Right cardiac atrium (tissue), 5 donors: ENCODE results near the gene TERB2. TPM values are rescaled to one million over a fixed set of nuclear protein-coding genes. Genes with fewer than 3 reads are reported as not detected.
"Not testable (repeated sequence)": the region's sequence is repeated elsewhere in the genome, so short reads cannot be mapped to it uniquely, and the experiment has no call there.

Experiments used
- ATAC-seq, 2 donors: fragments of 200-7000 bp; cut with Tn5 transposase; one replicate each; pipeline versions ENCODE4 v1.8.0 to v1.9.1; 2020; ENCODE audit warnings: moderate library complexity in 2 of 2, mild to moderate bottlenecking in 1 of 2
- DNase-seq, 3 donors: peaks; one replicate each; pipeline ENCODE4 v3.0.0-alpha.2; 2020
- H3K27ac ChIP-seq: one replicate; pipeline ENCODE4 v1.5.1; 2013; ENCODE audit warnings: mild to moderate bottlenecking, low read length, control low read depth, moderate library complexity
- H3K27me3 ChIP-seq: one replicate; pipeline ENCODE4 v1.6.1; 2013; ENCODE audit not compliant: control insufficient read depth, insufficient read depth
- H3K4me1 ChIP-seq: one replicate; pipeline ENCODE4 v1.6.1; 2013; ENCODE audit warnings: low read length; ENCODE audit not compliant: control insufficient read depth, insufficient read depth
- H3K4me3 ChIP-seq: one replicate; pipeline ENCODE4 v1.5.1; 2013; ENCODE audit warnings: low read length, control low read depth
- H3K9me3 ChIP-seq: one replicate; pipeline ENCODE4 v1.6.1; 2013; ENCODE audit warnings: low read length; ENCODE audit not compliant: control insufficient read depth
- WGBS: extraction: QIAGEN DNeasy Blood & Tissue Kit; methylation state at CpG from one replicate; pipeline ENCODE4 v1.1.7; 2013; 5-methylcytosine and 5-hydroxymethylcytosine counted together
- intact Hi-C, 4 donors: fragments of 100-400 bp; cut with DNase I; formaldehyde crosslinking; loops; one replicate each; pipeline versions ENCODE4 v1.11.0 to v1.14.0; 2022 to 2023
- polyA plus RNA-seq: library from polyadenylated mRNA; stranded (reverse); fragments of 200-250 nt; gene quantifications from one replicate; pipeline ENCODE4 v1.2.3, GENCODE V29; 2013
- total RNA-seq, 4 donors: library from RNA; stranded (reverse); fragmentation: NEBNext Ultra II Directional; extraction: Animal tissue kit (Norgen Biotek cat#: 25700); gene quantifications; one replicate each; pipeline ENCODE4 v1.2.1, GENCODE V29; 2021
- donor health status: healthy with polysubstance abuse.
- donor health status: DM: no; HTN: yes; CAD: no.
- donor health status: DM: no; HTN: no; CAD: no.
- donor health status: DM: no; HTN: yes; CAD: no; lungs with severe emphysema.
- donor health status: DM: yes; HTN: yes; CAD: no.

The TERB2 gene
- total and polyA plus RNA-seq, 5 donors, result not detected

DNA sequence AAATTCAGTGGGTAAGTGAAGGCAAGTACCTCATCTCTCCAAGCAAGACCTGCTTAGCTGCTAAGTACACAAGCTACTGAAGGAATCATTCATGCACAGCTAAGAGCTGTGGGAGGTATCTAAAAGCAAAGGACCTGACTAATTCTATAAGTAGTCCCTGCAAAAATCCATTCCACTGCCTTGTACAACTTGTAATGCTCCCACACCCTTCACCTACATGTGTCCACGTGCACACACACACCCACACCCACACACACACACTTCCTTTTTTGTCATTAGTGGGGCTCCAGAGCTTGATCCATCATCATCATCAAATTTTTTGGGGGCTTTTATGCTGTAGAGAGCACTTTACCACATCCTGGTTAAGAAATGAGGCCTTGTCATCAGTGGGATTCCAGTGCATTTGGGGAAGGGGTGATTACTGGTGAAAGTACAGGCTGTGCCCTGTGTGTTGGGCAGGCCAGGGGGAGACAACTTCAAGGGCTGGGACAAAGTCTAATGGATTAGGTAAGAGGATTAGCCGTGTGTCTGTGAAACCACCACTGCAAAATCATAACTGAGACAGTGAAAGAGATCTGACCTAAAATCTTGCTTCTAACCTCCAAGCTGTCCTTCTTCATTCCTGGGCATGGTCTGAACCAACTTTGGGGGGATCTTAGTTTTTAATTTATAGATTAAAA is 47.4 kb downstream of the TERB2 start:
- ATAC-seq, result not testable (repeated sequence)
- WGBS, result 72% methylated on average over 2 of the region's 2 CpGs

DNA sequence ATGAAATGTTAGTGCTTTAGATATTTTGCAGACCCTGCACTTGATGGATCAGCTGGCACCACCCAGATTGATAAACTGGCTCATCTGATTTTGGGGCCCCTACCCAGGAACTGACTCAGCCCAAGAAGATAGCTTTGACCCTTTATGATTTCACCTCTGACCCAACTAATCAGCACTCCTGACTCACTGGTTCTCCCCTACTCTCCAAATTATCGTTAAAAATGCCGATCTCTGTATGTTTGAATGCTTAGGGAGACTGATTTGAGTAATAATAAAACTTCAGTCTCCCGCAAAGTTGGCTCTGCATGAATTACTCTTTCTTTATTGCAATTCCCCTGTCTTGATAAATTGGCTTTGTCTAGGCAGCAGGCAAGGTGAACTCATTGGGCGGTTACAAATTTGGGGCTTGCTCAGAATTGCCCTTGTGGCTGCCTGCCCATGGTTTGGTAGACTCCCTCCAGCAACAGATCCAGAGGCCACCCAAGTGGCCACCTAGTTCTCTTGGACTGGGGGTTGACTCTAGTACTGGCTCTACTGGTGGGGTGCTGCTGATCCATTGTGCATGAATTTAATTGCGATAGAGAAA is 48.2 kb downstream of the TERB2 start:
- DNase-seq, H3K9me3 ChIP-seq, ATAC-seq, H3K4me3 ChIP-seq, H3K27me3 ChIP-seq, H3K27ac ChIP-seq, intact Hi-C loops, H3K4me1 ChIP-seq: not testable (repeated sequence)
- WGBS, result 85% methylated on average over 5 of the region's 5 CpGs

More for the DNA sequence above, 47.4 kb downstream of the TERB2 start:
- H3K27me3 ChIP-seq, H3K27ac ChIP-seq, intact Hi-C loops, DNase-seq, H3K4me3 ChIP-seq, H3K9me3 ChIP-seq, H3K4me1 ChIP-seq: not testable (repeated sequence)

DNA sequence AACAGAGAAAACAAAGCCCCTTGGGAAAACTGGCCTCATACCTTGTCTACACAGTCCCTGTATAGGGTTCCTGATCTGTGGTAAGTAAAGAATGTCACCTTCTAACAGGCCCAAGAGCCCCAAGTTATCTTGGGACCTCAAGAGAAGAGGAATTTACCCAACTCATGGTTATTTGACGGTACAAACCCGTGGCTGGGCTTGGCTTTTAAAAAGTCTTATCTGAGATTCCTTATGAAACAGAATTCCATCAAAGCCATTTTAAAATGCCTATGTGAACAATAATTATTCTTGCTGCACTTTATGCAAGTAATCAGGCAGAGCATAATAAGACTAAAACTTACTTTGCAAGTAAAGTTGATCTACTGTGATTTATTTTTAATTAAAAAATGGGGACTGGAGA is 52.6 kb downstream of the TERB2 start:
- no peak for DNase-seq
- ATAC-seq, result no peak
- WGBS, result 61% methylated on average over 2 of the region's 2 CpGs

DNA sequence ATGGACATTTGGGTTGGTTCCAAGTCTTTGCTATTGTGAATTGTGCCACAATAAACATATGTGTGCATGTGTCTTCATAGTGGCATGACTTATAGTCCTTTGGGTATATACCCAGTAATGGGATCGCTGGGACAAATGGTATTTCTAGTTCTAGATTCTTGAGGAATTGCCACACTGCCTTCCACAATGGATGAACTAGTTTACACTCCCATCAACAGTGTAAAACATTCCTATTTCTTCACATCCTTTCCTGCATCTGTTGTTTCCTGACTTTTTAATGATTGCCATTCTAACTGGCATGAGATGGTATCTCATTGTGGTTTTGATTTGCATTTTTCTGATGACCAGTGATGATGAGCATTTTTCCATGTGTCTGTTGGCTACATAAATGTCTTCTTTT is 58.6 kb downstream of the TERB2 start:
- H3K4me1 ChIP-seq, H3K27ac ChIP-seq, DNase-seq, H3K9me3 ChIP-seq, H3K27me3 ChIP-seq, H3K4me3 ChIP-seq, intact Hi-C loops, ATAC-seq: not testable (repeated sequence)
- WGBS, result 84% methylated on average over 1 of the region's 1 CpG

More for the DNA sequence above, 52.6 kb downstream of the TERB2 start:
- no peaks in the 10 kb centered on the region for H3K27me3 ChIP-seq
- no peak overlapping the region for H3K4me3 ChIP-seq
- no peaks in the 10 kb centered on the region for H3K4me1 ChIP-seq
- H3K27ac ChIP-seq, result no peak overlapping the region
- no peaks in the 10 kb centered on the region for H3K9me3 ChIP-seq
- intact Hi-C loops, result no loop called here

DNA sequence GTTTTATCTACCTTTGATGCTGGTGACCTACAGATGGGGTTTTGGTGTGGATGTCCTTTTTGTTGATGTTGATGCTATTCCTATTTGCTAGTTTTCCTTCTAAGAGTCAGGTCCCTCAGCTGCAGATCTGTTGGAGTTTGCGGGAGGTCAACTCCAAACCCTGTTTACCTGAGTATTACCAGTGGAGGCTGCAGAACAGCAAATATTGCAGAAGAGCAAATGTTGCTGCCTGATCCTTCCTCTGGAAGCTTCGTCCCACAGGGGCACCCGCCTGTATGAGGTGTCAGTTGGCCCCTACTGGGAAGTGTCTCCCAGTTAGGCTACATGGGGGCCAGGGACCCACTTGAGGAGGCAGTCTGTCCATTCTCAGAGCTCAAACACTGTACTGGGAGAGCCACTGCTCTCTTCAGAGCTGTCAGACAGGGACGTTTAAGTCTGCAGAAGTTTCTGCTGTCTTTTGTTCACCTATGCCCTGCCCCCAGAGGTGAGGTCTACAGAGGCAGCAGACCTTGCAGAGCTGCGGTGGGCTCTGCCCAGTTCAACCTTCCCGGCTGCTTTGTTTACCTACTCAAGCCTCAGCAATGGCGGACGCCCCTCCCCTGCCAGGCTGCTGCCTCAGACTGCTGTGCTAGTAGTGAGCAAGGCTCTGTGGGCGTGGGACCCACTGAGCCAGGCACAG is 63.9 kb downstream of the TERB2 start:
- intact Hi-C loops, result loop anchor here in 1 of 4 donors (10.0 kb wide), 1 partner anchor 46 kb away; no protein-coding TSS in a partner anchor
- not testable (repeated sequence) for H3K27ac ChIP-seq, H3K4me1 ChIP-seq, DNase-seq, H3K9me3 ChIP-seq, H3K4me3 ChIP-seq, H3K27me3 ChIP-seq, ATAC-seq
- WGBS, result 91% methylated on average over 9 of the region's 9 CpGs

DNA sequence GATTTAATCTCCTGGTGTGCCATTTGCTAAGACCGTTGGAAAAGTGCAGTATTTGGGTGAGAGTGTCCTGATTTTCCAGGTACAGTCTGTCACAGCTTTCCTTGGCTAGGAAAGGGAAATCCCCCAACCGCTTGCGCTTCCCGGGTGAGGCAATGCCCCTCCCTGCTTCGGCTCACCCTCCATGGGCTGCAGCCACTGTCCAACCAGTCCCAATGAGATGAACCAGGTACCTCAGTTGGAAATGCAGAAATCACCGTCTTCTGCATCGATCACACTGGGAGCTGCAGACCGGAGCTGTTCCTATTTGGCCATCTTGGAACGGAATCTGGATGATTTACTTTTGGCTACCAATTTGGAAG is 64.4 kb downstream of the TERB2 start:
- not testable (repeated sequence) for ATAC-seq, H3K4me1 ChIP-seq, H3K27me3 ChIP-seq, H3K27ac ChIP-seq, H3K9me3 ChIP-seq, H3K4me3 ChIP-seq, DNase-seq
- intact Hi-C loops, result loop anchor here in 1 of 4 donors (10.0 kb wide), 1 partner anchor 46 kb away; no protein-coding TSS in a partner anchor
- 97% methylated on average over 9 of the region's 9 CpGs for WGBS

DNA sequence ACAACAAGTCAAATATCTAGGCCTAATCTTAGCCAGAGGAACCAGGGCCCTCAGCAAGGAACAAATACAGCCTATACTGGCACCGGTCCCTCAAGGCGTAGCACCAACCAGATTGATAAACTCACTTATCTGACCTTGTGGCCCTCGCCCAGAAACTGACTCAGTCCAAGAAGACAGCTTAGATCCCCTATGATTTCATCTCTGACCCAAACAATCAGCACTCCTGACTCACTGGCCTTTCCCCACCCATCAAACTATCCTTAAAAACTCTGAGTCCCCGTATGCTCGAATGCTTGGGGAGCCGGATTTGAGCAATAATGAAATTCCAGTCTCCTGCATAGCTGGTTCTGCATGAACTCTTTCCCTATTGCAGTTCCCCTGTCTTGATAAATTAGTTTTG is 64.9 kb downstream of the TERB2 start:
- WGBS, result 92% methylated on average over 6 of the region's 6 CpGs

DNA sequence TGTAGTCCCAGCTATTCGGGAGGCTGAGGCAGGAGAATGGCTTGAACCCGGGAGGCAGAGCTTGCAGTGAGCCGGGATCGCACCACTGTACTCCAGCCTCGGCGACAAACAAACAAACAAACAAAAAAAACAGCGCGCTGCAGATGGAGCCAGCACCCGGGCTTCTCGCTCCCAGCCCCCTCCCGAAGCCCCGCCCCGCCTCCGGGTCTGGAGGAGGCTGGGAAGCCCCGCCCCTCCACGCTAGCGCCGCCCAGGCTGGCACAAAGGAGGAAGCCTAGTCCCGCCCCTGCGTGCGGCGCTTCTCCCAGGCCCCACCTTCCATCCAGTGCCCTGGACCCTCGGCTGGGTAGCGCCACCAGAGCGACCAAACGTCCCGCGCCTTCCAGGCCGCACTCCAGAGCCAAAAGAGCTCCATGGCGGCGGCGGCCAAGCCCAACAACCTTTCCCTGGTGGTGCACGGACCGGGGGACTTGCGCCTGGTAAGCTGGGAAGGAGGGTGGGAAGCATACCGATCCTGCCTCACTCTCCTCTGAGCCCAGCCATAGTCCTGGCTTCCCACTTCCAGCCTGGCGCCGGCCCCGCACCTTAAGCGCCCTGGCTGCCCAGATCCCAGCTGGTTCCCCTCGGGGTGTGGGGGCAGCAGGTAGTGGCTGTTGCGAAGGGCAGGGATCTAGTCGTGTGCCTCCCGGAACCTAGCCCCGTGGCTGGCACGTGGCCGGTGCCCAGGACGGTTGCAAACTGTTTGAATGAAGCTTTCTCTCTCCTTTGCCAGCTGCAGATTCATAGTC is 66.6 kb downstream of the TERB2 start, which contains the start of gene SORD:
Gene SORD, plus strand, starts transcription at position 325 of the 788 bp plus-strand sequence. Its CDS starts 89 bp downstream, at position 414.
- no peaks in the 10 kb centered on the region for H3K9me3 ChIP-seq
- peak; percentile 96 to 98 (median 98) for DNase-seq
- H3K4me3 ChIP-seq, result peak within 1 kb of the TSS; percentile 61
- H3K27ac ChIP-seq, result peak within 1 kb of the TSS; percentile 4
- H3K27me3 ChIP-seq, result no peaks in the 10 kb centered on the region
- 1% methylated on average over 48 of the region's 48 CpGs for WGBS
- H3K4me1 ChIP-seq, result peaks cover 3% of the 10 kb centered on the region
- peak; percentile 100 for ATAC-seq
- intact Hi-C loops, result loop anchor here in 1 of 4 donors (10.0 kb wide), 1 partner anchor 48 kb away; no protein-coding TSS in a partner anchor

More for the DNA sequence above, 64.9 kb downstream of the TERB2 start:
- no peak overlapping the region for H3K27ac ChIP-seq
- no peak overlapping the region for H3K4me3 ChIP-seq
- DNase-seq, result no peak
- H3K4me1 ChIP-seq, result peaks cover 3% of the 10 kb centered on the region
- H3K9me3 ChIP-seq, result no peaks in the 10 kb centered on the region
- intact Hi-C loops, result loop anchor here in 1 of 4 donors (10.0 kb wide), 1 partner anchor 47 kb away; no protein-coding TSS in a partner anchor
- ATAC-seq, result no peak
- H3K27me3 ChIP-seq, result no peaks in the 10 kb centered on the region

DNA sequence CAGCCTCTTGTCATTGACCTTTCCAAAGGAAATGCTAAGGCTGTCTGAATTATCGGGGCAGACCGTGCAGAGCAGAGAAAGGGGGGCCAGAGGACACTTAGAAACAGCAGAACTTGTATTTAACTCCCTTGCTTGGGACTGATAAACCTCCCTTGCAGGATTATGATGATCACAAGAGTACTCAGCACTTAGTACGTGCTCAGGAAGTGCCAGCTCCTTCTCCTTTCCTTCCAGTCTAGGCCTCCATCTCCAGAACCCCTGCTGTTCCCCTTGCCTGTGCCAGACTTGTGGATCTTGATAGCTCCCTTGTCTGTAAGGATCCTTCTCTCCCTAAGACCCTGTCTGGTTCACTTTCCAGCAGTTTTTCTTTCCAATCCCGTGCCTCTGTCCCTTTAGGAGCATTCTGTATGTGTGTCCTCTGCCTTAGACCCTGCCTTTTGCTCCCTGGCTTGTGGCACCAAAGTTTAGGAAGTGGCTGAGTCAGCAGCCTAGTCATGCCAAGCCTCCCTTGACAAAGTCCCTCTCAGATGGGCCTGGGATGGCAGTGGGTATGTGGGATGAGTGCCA is 67.3 kb downstream of the TERB2 start:
- no peak for ATAC-seq
- Histone ChIP-seq H3K9me3 (no peaks in the 10 kb centered on the region), H3K4me3 (peak overlapping the region; percentile 61), H3K4me1 (peaks cover 3% of the 10 kb centered on the region), H3K27ac (peak overlapping the region; percentile 4), H3K27me3 (no peaks in the 10 kb centered on the region)
- intact Hi-C loops, result loop anchor here in 1 of 4 donors (10.0 kb wide), 1 partner anchor 49 kb away; no protein-coding TSS in a partner anchor
- 12% methylated on average over 4 of the region's 4 CpGs for WGBS
- DNase-seq, result no peak

DNA sequence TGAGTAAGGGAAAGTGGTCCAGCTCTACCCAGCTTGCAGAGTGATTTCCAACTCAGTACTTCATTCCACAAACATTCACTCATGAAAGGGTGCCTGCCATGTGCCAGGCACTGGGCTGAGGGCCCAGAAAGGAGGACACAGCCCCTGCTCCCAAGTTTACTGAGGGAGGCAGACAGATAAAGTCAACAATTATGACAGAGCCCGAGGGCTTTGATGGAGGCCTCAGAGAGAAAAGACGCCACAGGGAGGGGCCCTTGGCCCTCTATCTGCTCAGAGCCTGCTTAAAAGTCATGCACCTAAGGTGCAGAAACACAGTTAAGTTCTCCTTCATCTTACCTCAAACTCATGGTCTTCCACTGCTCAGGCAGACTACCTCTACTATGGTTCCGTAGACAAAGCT is 68.2 kb downstream of the TERB2 start:
- intact Hi-C loops, result loop anchor here in 1 of 4 donors (10.0 kb wide), 1 partner anchor 50 kb away; no protein-coding TSS in a partner anchor

More for the DNA sequence above, 68.2 kb downstream of the TERB2 start:
- not testable (repeated sequence) for H3K9me3 ChIP-seq, ATAC-seq, H3K4me3 ChIP-seq, DNase-seq, H3K4me1 ChIP-seq, H3K27me3 ChIP-seq, H3K27ac ChIP-seq
- WGBS, result 81% methylated on average over 3 of the region's 3 CpGs
